ENCODE results near the gene SYNE4.
"Not testable (repeated sequence)": the region's sequence is repeated elsewhere in the genome, so short reads cannot be mapped to it uniquely, and the experiment has no call there.

SYNE4 gene

DNA sequence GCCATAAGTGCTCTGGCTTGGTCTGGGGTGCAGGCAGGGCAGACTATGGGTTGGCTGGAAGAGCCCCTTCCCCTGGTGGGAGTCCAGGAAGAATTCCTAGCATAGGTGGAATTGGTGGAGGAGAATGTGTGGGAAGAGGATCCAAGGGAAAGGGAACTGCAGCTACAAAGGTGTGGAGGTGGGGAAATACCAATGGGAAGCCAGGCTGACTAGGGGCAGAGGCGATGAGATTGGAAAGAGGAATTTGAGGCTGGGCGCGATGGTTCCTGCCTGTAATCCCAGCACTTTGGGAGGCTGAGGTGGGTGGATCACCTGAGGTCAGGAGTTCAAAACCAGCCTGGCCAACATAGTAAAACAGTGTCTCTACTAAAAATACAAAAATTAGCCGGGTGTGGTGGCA, 18.5 kb downstream of the SYNE4 start:
- Histone ChIP-seq H3K27me3 (ENCODE audit: control insufficient read depth in 1 of 2, insufficient read depth in 2 of 2, low read length in 2 of 2) (peaks cover 15 to 18% of the 10 kb centered on the region in 2 donors), H3K9ac (ENCODE audit: low read depth in 1 of 2, low read length in 2 of 2) (no peak overlapping the region), H3K4me3 (ENCODE audit: low read depth in 1 of 2, low read length in 2 of 2) (no peak overlapping the region), H3K27ac (ENCODE audit: low read depth, low read length) (no peak overlapping the region), H3K9me3 (ENCODE audit: control insufficient read depth in 1 of 2, low read length in 2 of 2) (no peaks in the 10 kb centered on the region), H3K4me1 (ENCODE audit: control insufficient read depth in 1 of 2, insufficient read depth in 2 of 2, low read length in 2 of 2) (peaks cover 0 to 7% of the 10 kb centered on the region in 2 donors), H3K36me3 (ENCODE audit: control insufficient read depth in 1 of 2, insufficient read depth in 2 of 2, low read length in 2 of 2) (no peaks in the 10 kb centered on the region)

- Histone ChIP-seq H3K36me3 (ENCODE audit: control insufficient read depth in 1 of 2, insufficient read depth in 2 of 2, low read length in 2 of 2) (no peaks in the 10 kb centered on the region), H3K27ac (ENCODE audit: low read depth, low read length) (no peak overlapping the region), H3K9me3 (ENCODE audit: control insufficient read depth in 1 of 2, low read length in 2 of 2) (no peaks in the 10 kb centered on the region), H3K4me1 (ENCODE audit: control insufficient read depth in 1 of 2, insufficient read depth in 2 of 2, low read length in 2 of 2) (no peaks in the 10 kb centered on the region), H3K27me3 (ENCODE audit: control insufficient read depth in 1 of 2, insufficient read depth in 2 of 2, low read length in 2 of 2) (peaks cover 17 to 20% of the 10 kb centered on the region in 2 donors), H3K9ac (ENCODE audit: low read depth in 1 of 2, low read length in 2 of 2) (no peak overlapping the region), H3K4me3 (ENCODE audit: low read depth in 1 of 2, low read length in 2 of 2) (no peak overlapping the region)
Observed at GRCh38 chr19:35988824-35989223, 19.8 kb downstream of the SYNE4 start.

GRCh38 chr19:35987571-35987896, 21.1 kb downstream of the SYNE4 start:
- peaks cover 17 to 20% of the 10 kb centered on the region in 2 donors for H3K27me3 ChIP-seq (ENCODE audit: control insufficient read depth in 1 of 2, insufficient read depth in 2 of 2, low read length in 2 of 2)
- H3K4me3 ChIP-seq (ENCODE audit: low read depth in 1 of 2, low read length in 2 of 2) = no peak overlapping the region
- H3K27ac ChIP-seq (ENCODE audit: low read depth, low read length) = no peak overlapping the region
- H3K4me1 ChIP-seq (ENCODE audit: control insufficient read depth in 1 of 2, insufficient read depth in 2 of 2, low read length in 2 of 2) = no peaks in the 10 kb centered on the region
- no peaks in the 10 kb centered on the region for H3K9me3 ChIP-seq (ENCODE audit: control insufficient read depth in 1 of 2, low read length in 2 of 2)
- H3K36me3 ChIP-seq (ENCODE audit: control insufficient read depth in 1 of 2, insufficient read depth in 2 of 2, low read length in 2 of 2) = no peaks in the 10 kb centered on the region
- H3K9ac ChIP-seq (ENCODE audit: low read depth in 1 of 2, low read length in 2 of 2) = no peak overlapping the region

GRCh38 chr19:35986664-35987570, 21.7 kb downstream of the SYNE4 start:
- H3K4me1 ChIP-seq (ENCODE audit: control insufficient read depth in 1 of 2, insufficient read depth in 2 of 2, low read length in 2 of 2) = no peaks in the 10 kb centered on the region
- H3K27me3 ChIP-seq (ENCODE audit: control insufficient read depth in 1 of 2, insufficient read depth in 2 of 2, low read length in 2 of 2) = peaks cover 17 to 20% of the 10 kb centered on the region in 2 donors
- H3K9ac ChIP-seq (ENCODE audit: low read depth in 1 of 2, low read length in 2 of 2) = no peak overlapping the region
- no peaks in the 10 kb centered on the region for H3K9me3 ChIP-seq (ENCODE audit: control insufficient read depth in 1 of 2, low read length in 2 of 2)
- no peak overlapping the region for H3K27ac ChIP-seq (ENCODE audit: low read depth, low read length)
- peak overlapping the region; percentile 8 to 28 for H3K4me3 ChIP-seq (ENCODE audit: low read depth in 1 of 2, low read length in 2 of 2)
- H3K36me3 ChIP-seq (ENCODE audit: control insufficient read depth in 1 of 2, insufficient read depth in 2 of 2, low read length in 2 of 2) = no peaks in the 10 kb centered on the region

- Histone ChIP-seq H3K27ac (ENCODE audit: low read depth, low read length) (no peak overlapping the region), H3K4me1 (ENCODE audit: control insufficient read depth in 1 of 2, insufficient read depth in 2 of 2, low read length in 2 of 2) (no peaks in the 10 kb centered on the region), H3K27me3 (ENCODE audit: control insufficient read depth in 1 of 2, insufficient read depth in 2 of 2, low read length in 2 of 2) (peaks cover 17 to 20% of the 10 kb centered on the region in 2 donors), H3K36me3 (ENCODE audit: control insufficient read depth in 1 of 2, insufficient read depth in 2 of 2, low read length in 2 of 2) (no peaks in the 10 kb centered on the region), H3K9ac (ENCODE audit: low read depth in 1 of 2, low read length in 2 of 2) (no peak overlapping the region), H3K9me3 (ENCODE audit: control insufficient read depth in 1 of 2, low read length in 2 of 2) (no peaks in the 10 kb centered on the region), H3K4me3 (ENCODE audit: low read depth in 1 of 2, low read length in 2 of 2) (no peak overlapping the region)
Observed at GRCh38 chr19:35986111-35986510, 22.5 kb downstream of the SYNE4 start.

DNA sequence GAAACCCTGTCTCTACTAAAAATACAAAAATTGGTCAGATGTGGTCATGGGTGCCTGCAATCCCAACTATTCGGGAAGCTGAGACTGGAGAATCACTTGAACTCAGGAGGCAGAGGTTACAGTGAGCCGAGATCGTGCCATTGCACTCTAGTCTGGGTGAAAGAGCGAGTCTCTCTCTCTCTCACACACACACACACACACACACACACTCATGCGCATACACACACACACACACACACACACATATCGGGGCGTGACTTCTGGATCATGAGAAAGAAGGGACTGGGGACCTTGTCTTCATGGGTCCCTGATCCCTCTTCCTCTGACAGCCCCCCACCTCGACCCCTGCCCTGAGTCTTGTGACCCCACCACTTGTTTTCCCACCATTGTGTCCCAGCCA, 25.4 kb downstream of the SYNE4 start:
- Histone ChIP-seq H3K4me1 (ENCODE audit: control insufficient read depth in 1 of 2, insufficient read depth in 2 of 2, low read length in 2 of 2) (no peaks in the 10 kb centered on the region), H3K36me3 (ENCODE audit: control insufficient read depth in 1 of 2, insufficient read depth in 2 of 2, low read length in 2 of 2) (no peaks in the 10 kb centered on the region), H3K9ac (ENCODE audit: low read depth in 1 of 2, low read length in 2 of 2) (no peak overlapping the region), H3K9me3 (ENCODE audit: control insufficient read depth in 1 of 2, low read length in 2 of 2) (no peaks in the 10 kb centered on the region), H3K4me3 (ENCODE audit: low read depth in 1 of 2, low read length in 2 of 2) (no peak overlapping the region), H3K27me3 (ENCODE audit: control insufficient read depth in 1 of 2, insufficient read depth in 2 of 2, low read length in 2 of 2) (peaks cover 20 to 24% of the 10 kb centered on the region in 2 donors), H3K27ac (ENCODE audit: low read depth, low read length) (no peak overlapping the region)

GRCh38 chr19:35980997-35981396, 27.6 kb downstream of the SYNE4 start:
- not testable (repeated sequence) for H3K36me3 ChIP-seq (ENCODE audit: control insufficient read depth in 1 of 2, insufficient read depth in 2 of 2, low read length in 2 of 2); H3K4me1 ChIP-seq (ENCODE audit: control insufficient read depth in 1 of 2, insufficient read depth in 2 of 2, low read length in 2 of 2); H3K27ac ChIP-seq (ENCODE audit: low read depth, low read length); H3K9ac ChIP-seq (ENCODE audit: low read depth in 1 of 2, low read length in 2 of 2); H3K9me3 ChIP-seq (ENCODE audit: control insufficient read depth in 1 of 2, low read length in 2 of 2); H3K4me3 ChIP-seq (ENCODE audit: low read depth in 1 of 2, low read length in 2 of 2)
- peaks cover 10 to 18% of the 10 kb centered on the region in 2 donors for H3K27me3 ChIP-seq (ENCODE audit: control insufficient read depth in 1 of 2, insufficient read depth in 2 of 2, low read length in 2 of 2)

GRCh38 chr19:35978832-35979365, 29.7 kb downstream of the SYNE4 start:
- Histone ChIP-seq H3K9ac (ENCODE audit: low read depth in 1 of 2, low read length in 2 of 2) (no peak overlapping the region), H3K9me3 (ENCODE audit: control insufficient read depth in 1 of 2, low read length in 2 of 2) (no peaks in the 10 kb centered on the region), H3K36me3 (ENCODE audit: control insufficient read depth in 1 of 2, insufficient read depth in 2 of 2, low read length in 2 of 2) (no peaks in the 10 kb centered on the region), H3K27me3 (ENCODE audit: control insufficient read depth in 1 of 2, insufficient read depth in 2 of 2, low read length in 2 of 2) (peaks cover 0 to 12% of the 10 kb centered on the region in 2 donors), H3K27ac (ENCODE audit: low read depth, low read length) (no peak overlapping the region), H3K4me3 (ENCODE audit: low read depth in 1 of 2, low read length in 2 of 2) (no peak overlapping the region), H3K4me1 (ENCODE audit: control insufficient read depth in 1 of 2, insufficient read depth in 2 of 2, low read length in 2 of 2) (no peaks in the 10 kb centered on the region)

GRCh38 chr19:35978271-35978670, 30.3 kb downstream of the SYNE4 start:
- Histone ChIP-seq H3K27me3 (ENCODE audit: control insufficient read depth in 1 of 2, insufficient read depth in 2 of 2, low read length in 2 of 2) (peaks cover 0 to 12% of the 10 kb centered on the region in 2 donors), H3K4me3 (ENCODE audit: low read depth in 1 of 2, low read length in 2 of 2) (no peak overlapping the region), H3K9me3 (ENCODE audit: control insufficient read depth in 1 of 2, low read length in 2 of 2) (no peaks in the 10 kb centered on the region), H3K36me3 (ENCODE audit: control insufficient read depth in 1 of 2, insufficient read depth in 2 of 2, low read length in 2 of 2) (no peaks in the 10 kb centered on the region), H3K27ac (ENCODE audit: low read depth, low read length) (no peak overlapping the region), H3K4me1 (ENCODE audit: control insufficient read depth in 1 of 2, insufficient read depth in 2 of 2, low read length in 2 of 2) (no peaks in the 10 kb centered on the region), H3K9ac (ENCODE audit: low read depth in 1 of 2, low read length in 2 of 2) (no peak overlapping the region)

GRCh38 chr19:35977446-35978222, 31.0 kb downstream of the SYNE4 start:
- peaks cover 0 to 12% of the 10 kb centered on the region in 2 donors for H3K27me3 ChIP-seq (ENCODE audit: control insufficient read depth in 1 of 2, insufficient read depth in 2 of 2, low read length in 2 of 2)
- no peaks in the 10 kb centered on the region for H3K36me3 ChIP-seq (ENCODE audit: control insufficient read depth in 1 of 2, insufficient read depth in 2 of 2, low read length in 2 of 2)
- H3K9me3 ChIP-seq (ENCODE audit: control insufficient read depth in 1 of 2, low read length in 2 of 2) = no peaks in the 10 kb centered on the region
- no peak overlapping the region for H3K9ac ChIP-seq (ENCODE audit: low read depth in 1 of 2, low read length in 2 of 2)
- no peak overlapping the region for H3K27ac ChIP-seq (ENCODE audit: low read depth, low read length)
- no peak overlapping the region for H3K4me3 ChIP-seq (ENCODE audit: low read depth in 1 of 2, low read length in 2 of 2)
- H3K4me1 ChIP-seq (ENCODE audit: control insufficient read depth in 1 of 2, insufficient read depth in 2 of 2, low read length in 2 of 2) = no peaks in the 10 kb centered on the region
